ENCODE measurements around the gene ZNF423.

ZNF423 gene

GRCh38 chr16:49701789-49702494 is 154.0 kb downstream of the ZNF423 start:
- Histone ChIP-seq H3K27ac (ENCODE audit: low read depth in 2 of 2, low read length in 2 of 2) (no peak overlapping the region), H3K9me3 (ENCODE audit: control insufficient read depth in 2 of 2, low read length in 2 of 2) (no peaks in the 10 kb centered on the region), H3K36me3 (ENCODE audit: control insufficient read depth in 2 of 2, insufficient read depth in 2 of 2, low read length in 2 of 2) (no peaks in the 10 kb centered on the region), H3K4me3 (ENCODE audit: low read length in 2 of 2) (no peak overlapping the region), H3K27me3 (ENCODE audit: control insufficient read depth in 2 of 2, insufficient read depth in 2 of 2, low read length in 2 of 2) (peaks cover 0 to 2% of the 10 kb centered on the region in 2 donors), H3K4me1 (ENCODE audit: control insufficient read depth in 2 of 2, insufficient read depth in 2 of 2, low read length in 2 of 2) (peaks cover 0 to 2% of the 10 kb centered on the region in 2 donors), H3K9ac (ENCODE audit: low read depth in 1 of 2, low read length in 2 of 2) (no peak overlapping the region)

GRCh38 chr16:49701065-49701685 is 154.7 kb downstream of the ZNF423 start:
- Histone ChIP-seq H3K4me1 (ENCODE audit: control insufficient read depth in 2 of 2, insufficient read depth in 2 of 2, low read length in 2 of 2) (peaks cover 0 to 2% of the 10 kb centered on the region in 2 donors), H3K9ac (ENCODE audit: low read depth in 1 of 2, low read length in 2 of 2) (no peak overlapping the region), H3K4me3 (ENCODE audit: low read length in 2 of 2) (no peak overlapping the region), H3K27me3 (ENCODE audit: control insufficient read depth in 2 of 2, insufficient read depth in 2 of 2, low read length in 2 of 2) (peaks cover 0 to 2% of the 10 kb centered on the region in 2 donors), H3K9me3 (ENCODE audit: control insufficient read depth in 2 of 2, low read length in 2 of 2) (no peaks in the 10 kb centered on the region), H3K27ac (ENCODE audit: low read depth in 2 of 2, low read length in 2 of 2) (no peak overlapping the region), H3K36me3 (ENCODE audit: control insufficient read depth in 2 of 2, insufficient read depth in 2 of 2, low read length in 2 of 2) (no peaks in the 10 kb centered on the region)

GRCh38 chr16:49700251-49701064 is 155.5 kb downstream of the ZNF423 start:
- Histone ChIP-seq H3K36me3 (ENCODE audit: control insufficient read depth in 2 of 2, insufficient read depth in 2 of 2, low read length in 2 of 2) (no peaks in the 10 kb centered on the region), H3K4me1 (ENCODE audit: control insufficient read depth in 2 of 2, insufficient read depth in 2 of 2, low read length in 2 of 2) (peaks cover 0 to 2% of the 10 kb centered on the region in 2 donors), H3K27me3 (ENCODE audit: control insufficient read depth in 2 of 2, insufficient read depth in 2 of 2, low read length in 2 of 2) (peaks cover 0 to 2% of the 10 kb centered on the region in 2 donors), H3K9ac (ENCODE audit: low read depth in 1 of 2, low read length in 2 of 2) (no peak overlapping the region), H3K9me3 (ENCODE audit: control insufficient read depth in 2 of 2, low read length in 2 of 2) (no peaks in the 10 kb centered on the region), H3K4me3 (ENCODE audit: low read length in 2 of 2) (no peak overlapping the region), H3K27ac (ENCODE audit: low read depth in 2 of 2, low read length in 2 of 2) (no peak overlapping the region)

GRCh38 chr16:49699841-49700175 is 156.1 kb downstream of the ZNF423 start:
- Histone ChIP-seq H3K4me1 (ENCODE audit: control insufficient read depth in 2 of 2, insufficient read depth in 2 of 2, low read length in 2 of 2) (peaks cover 0 to 2% of the 10 kb centered on the region in 2 donors), H3K27me3 (ENCODE audit: control insufficient read depth in 2 of 2, insufficient read depth in 2 of 2, low read length in 2 of 2) (peaks cover 0 to 2% of the 10 kb centered on the region in 2 donors), H3K27ac (ENCODE audit: low read depth in 2 of 2, low read length in 2 of 2) (no peak overlapping the region), H3K36me3 (ENCODE audit: control insufficient read depth in 2 of 2, insufficient read depth in 2 of 2, low read length in 2 of 2) (no peaks in the 10 kb centered on the region), H3K9ac (ENCODE audit: low read depth in 1 of 2, low read length in 2 of 2) (no peak overlapping the region), H3K9me3 (ENCODE audit: control insufficient read depth in 2 of 2, low read length in 2 of 2) (no peaks in the 10 kb centered on the region), H3K4me3 (ENCODE audit: low read length in 2 of 2) (no peak overlapping the region)

GRCh38 chr16:49698931-49699840 is 156.7 kb downstream of the ZNF423 start:
- Histone ChIP-seq H3K36me3 (ENCODE audit: control insufficient read depth in 2 of 2, insufficient read depth in 2 of 2, low read length in 2 of 2) (no peaks in the 10 kb centered on the region), H3K27me3 (ENCODE audit: control insufficient read depth in 2 of 2, insufficient read depth in 2 of 2, low read length in 2 of 2) (peaks cover 0 to 2% of the 10 kb centered on the region in 2 donors), H3K4me3 (ENCODE audit: low read length in 2 of 2) (no peak overlapping the region), H3K9ac (ENCODE audit: low read depth in 1 of 2, low read length in 2 of 2) (no peak overlapping the region), H3K27ac (ENCODE audit: low read depth in 2 of 2, low read length in 2 of 2) (no peak overlapping the region), H3K9me3 (ENCODE audit: control insufficient read depth in 2 of 2, low read length in 2 of 2) (no peaks in the 10 kb centered on the region), H3K4me1 (ENCODE audit: control insufficient read depth in 2 of 2, insufficient read depth in 2 of 2, low read length in 2 of 2) (peaks cover 0 to 2% of the 10 kb centered on the region in 2 donors)

GRCh38 chr16:49698453-49698815 is 157.5 kb downstream of the ZNF423 start:
- no peak overlapping the region for H3K27ac ChIP-seq (ENCODE audit: low read depth in 2 of 2, low read length in 2 of 2)
- H3K9ac ChIP-seq (ENCODE audit: low read depth in 1 of 2, low read length in 2 of 2) = no peak overlapping the region
- H3K4me1 ChIP-seq (ENCODE audit: control insufficient read depth in 2 of 2, insufficient read depth in 2 of 2, low read length in 2 of 2) = peaks cover 0 to 2% of the 10 kb centered on the region in 2 donors
- no peaks in the 10 kb centered on the region for H3K9me3 ChIP-seq (ENCODE audit: control insufficient read depth in 2 of 2, low read length in 2 of 2)
- H3K27me3 ChIP-seq (ENCODE audit: control insufficient read depth in 2 of 2, insufficient read depth in 2 of 2, low read length in 2 of 2) = peaks cover 0 to 2% of the 10 kb centered on the region in 2 donors
- no peaks in the 10 kb centered on the region for H3K36me3 ChIP-seq (ENCODE audit: control insufficient read depth in 2 of 2, insufficient read depth in 2 of 2, low read length in 2 of 2)
- no peak overlapping the region for H3K4me3 ChIP-seq (ENCODE audit: low read length in 2 of 2)

- no peak overlapping the region for H3K27ac ChIP-seq (ENCODE audit: low read depth in 2 of 2, low read length in 2 of 2)
- H3K9me3 ChIP-seq (ENCODE audit: control insufficient read depth in 2 of 2, low read length in 2 of 2) = no peaks in the 10 kb centered on the region
- H3K9ac ChIP-seq (ENCODE audit: low read depth in 1 of 2, low read length in 2 of 2) = no peak overlapping the region
- H3K4me1 ChIP-seq (ENCODE audit: control insufficient read depth in 2 of 2, insufficient read depth in 2 of 2, low read length in 2 of 2) = peaks cover 0 to 2% of the 10 kb centered on the region in 2 donors
- no peaks in the 10 kb centered on the region for H3K36me3 ChIP-seq (ENCODE audit: control insufficient read depth in 2 of 2, insufficient read depth in 2 of 2, low read length in 2 of 2)
- H3K4me3 ChIP-seq (ENCODE audit: low read length in 2 of 2) = no peak overlapping the region
- peaks cover 0 to 2% of the 10 kb centered on the region in 2 donors for H3K27me3 ChIP-seq (ENCODE audit: control insufficient read depth in 2 of 2, insufficient read depth in 2 of 2, low read length in 2 of 2)
Measured at GRCh38 chr16:49697631-49698452, 158.1 kb downstream of the ZNF423 start.

GRCh38 chr16:49696414-49697101 is 159.4 kb downstream of the ZNF423 start:
- Histone ChIP-seq H3K4me1 (ENCODE audit: control insufficient read depth in 2 of 2, insufficient read depth in 2 of 2, low read length in 2 of 2) (no peaks in the 10 kb centered on the region), H3K9ac (ENCODE audit: low read depth in 1 of 2, low read length in 2 of 2) (no peak overlapping the region), H3K9me3 (ENCODE audit: control insufficient read depth in 2 of 2, low read length in 2 of 2) (no peaks in the 10 kb centered on the region), H3K4me3 (ENCODE audit: low read length in 2 of 2) (no peak overlapping the region), H3K36me3 (ENCODE audit: control insufficient read depth in 2 of 2, insufficient read depth in 2 of 2, low read length in 2 of 2) (no peaks in the 10 kb centered on the region), H3K27ac (ENCODE audit: low read depth in 2 of 2, low read length in 2 of 2) (no peak overlapping the region), H3K27me3 (ENCODE audit: control insufficient read depth in 2 of 2, insufficient read depth in 2 of 2, low read length in 2 of 2) (peaks cover 0 to 2% of the 10 kb centered on the region in 2 donors)
